Lower lobe of right lung (tissue), 2 donors: ENCODE measurements around the gene RERG. TPM values are rescaled to one million over a fixed set of nuclear protein-coding genes. Genes with fewer than 3 reads are reported as not detected.

Source experiments
- ATAC-seq, 2 donors: fragments of 200-7000 bp; cut with Tn5 transposase; one replicate each; pipeline ENCODE4 v1.9.1; 2020 to 2022; ENCODE audit warnings: mild to moderate bottlenecking in 2 of 2, moderate library complexity in 2 of 2
- DNase-seq: peaks from one replicate; pipeline ENCODE4 v3.0.0-alpha.2; 2020
- H3K27ac ChIP-seq: fragments of 200-600 bp; one replicate; pipeline ENCODE4 v1.8.0; 2022
- H3K27me3 ChIP-seq: fragments of 200-600 bp; one replicate; pipeline ENCODE4 v1.8.0; 2022; ENCODE audit warnings: low read depth
- H3K36me3 ChIP-seq: fragments of 200-600 bp; one replicate; pipeline ENCODE4 v1.8.0; 2022; ENCODE audit warnings: mild to moderate bottlenecking
- H3K4me1 ChIP-seq: fragments of 200-600 bp; one replicate; pipeline ENCODE4 v1.8.0; 2022
- H3K4me3 ChIP-seq: fragments of 200-600 bp; one replicate; pipeline ENCODE4 v1.8.0; 2022; ENCODE audit warnings: mild to moderate bottlenecking
- H3K9me3 ChIP-seq: fragments of 200-600 bp; one replicate; pipeline ENCODE4 v1.8.0; 2022
- CTCF ChIP-seq: fragments of 200-600 bp; IDR thresholded peaks from one replicate; pipeline ENCODE4 v1.8.0; 2022; ENCODE audit warnings: antibody characterized with exemption, mild to moderate bottlenecking
- intact Hi-C: fragments of 100-400 bp; cut with DNase I; formaldehyde crosslinking; loops from one replicate; pipeline ENCODE4 v1.11.0; 2022
- total RNA-seq: library from RNA; stranded (reverse); fragmentation: NEBNext Ultra II Directional; extraction: Animal tissue kit (Norgen Biotek cat#: 25700); gene quantifications from one replicate; pipeline ENCODE4 v1.2.1, GENCODE V29; 2021
- donor health status: DM: no; HTN: yes; CAD: no; lungs with severe emphysema.

Gene RERG
- total RNA-seq, 1 donor from 2014 or later = 9.0 TPM

- ATAC-seq (no peak), DNase-seq (no peak)
- Histone ChIP-seq H3K4me1 (peaks cover 16% of the 10 kb centered on the region), H3K9me3 (no peaks in the 10 kb centered on the region), H3K4me3 (no peak overlapping the region), H3K36me3 (no peaks in the 10 kb centered on the region), H3K27me3 (no peaks in the 10 kb centered on the region), H3K27ac (peak overlapping the region; percentile 15)
- intact Hi-C loops = no loop called here
- TF ChIP-seq CTCF = no peak
These were observed 26.5 kb downstream of the RERG start for GRCh38 chr12:15194456-15195368.

GRCh38 chr12:15193946-15194345 is 27.3 kb downstream of the RERG start:
- no peak for ATAC-seq

GRCh38 chr12:15192720-15193119 is 28.5 kb downstream of the RERG start:
- Histone ChIP-seq H3K27me3 (no peaks in the 10 kb centered on the region), H3K36me3 (no peaks in the 10 kb centered on the region), H3K4me1 (peaks cover 16% of the 10 kb centered on the region), H3K27ac (no peak overlapping the region), H3K9me3 (no peaks in the 10 kb centered on the region), H3K4me3 (no peak overlapping the region)
- no peak for TF ChIP-seq CTCF
- no peak for ATAC-seq
- DNase-seq = no peak
- intact Hi-C loops = no loop called here

More at GRCh38 chr12:15193946-15194345, 27.3 kb downstream of the RERG start:
- peaks cover 16% of the 10 kb centered on the region for H3K4me1 ChIP-seq
- H3K9me3 ChIP-seq = no peaks in the 10 kb centered on the region
- H3K27ac ChIP-seq = peak overlapping the region; percentile 15
- intact Hi-C loops = no loop called here
- no peak overlapping the region for H3K4me3 ChIP-seq
- H3K27me3 ChIP-seq = no peaks in the 10 kb centered on the region
- DNase-seq = no peak
- no peak for TF ChIP-seq CTCF
- no peaks in the 10 kb centered on the region for H3K36me3 ChIP-seq

GRCh38 chr12:15188127-15188526 is 33.1 kb downstream of the RERG start:
- H3K9me3 ChIP-seq = no peaks in the 10 kb centered on the region
- DNase-seq (no peak), ATAC-seq (no peak)
- no peaks in the 10 kb centered on the region for H3K27me3 ChIP-seq
- H3K4me3 ChIP-seq = no peak overlapping the region
- H3K27ac ChIP-seq = no peak overlapping the region
- H3K4me1 ChIP-seq = no peaks in the 10 kb centered on the region
- TF ChIP-seq CTCF = no peak
- intact Hi-C loops = no loop called here
- H3K36me3 ChIP-seq = no peaks in the 10 kb centered on the region

- no peaks in the 10 kb centered on the region for H3K9me3 ChIP-seq
- no peaks in the 10 kb centered on the region for H3K4me1 ChIP-seq
- intact Hi-C loops = no loop called here
- DNase-seq (no peak), ATAC-seq (no peak)
- H3K4me3 ChIP-seq = no peak overlapping the region
- TF ChIP-seq CTCF = no peak
- H3K27me3 ChIP-seq = no peaks in the 10 kb centered on the region
- no peak overlapping the region for H3K27ac ChIP-seq
- no peaks in the 10 kb centered on the region for H3K36me3 ChIP-seq
These were observed 34.6 kb downstream of the RERG start for GRCh38 chr12:15186597-15186996.
